Suppressor macrophage treated with lipopolysaccharide for 4 hours (primary cell): Measurements from ENCODE around the gene AKR7A2.

Experiments
- DNase-seq: peaks from one replicate; pipeline ENCODE4 v3.0.0-alpha.2; 2020

Gene AKR7A2

DNA sequence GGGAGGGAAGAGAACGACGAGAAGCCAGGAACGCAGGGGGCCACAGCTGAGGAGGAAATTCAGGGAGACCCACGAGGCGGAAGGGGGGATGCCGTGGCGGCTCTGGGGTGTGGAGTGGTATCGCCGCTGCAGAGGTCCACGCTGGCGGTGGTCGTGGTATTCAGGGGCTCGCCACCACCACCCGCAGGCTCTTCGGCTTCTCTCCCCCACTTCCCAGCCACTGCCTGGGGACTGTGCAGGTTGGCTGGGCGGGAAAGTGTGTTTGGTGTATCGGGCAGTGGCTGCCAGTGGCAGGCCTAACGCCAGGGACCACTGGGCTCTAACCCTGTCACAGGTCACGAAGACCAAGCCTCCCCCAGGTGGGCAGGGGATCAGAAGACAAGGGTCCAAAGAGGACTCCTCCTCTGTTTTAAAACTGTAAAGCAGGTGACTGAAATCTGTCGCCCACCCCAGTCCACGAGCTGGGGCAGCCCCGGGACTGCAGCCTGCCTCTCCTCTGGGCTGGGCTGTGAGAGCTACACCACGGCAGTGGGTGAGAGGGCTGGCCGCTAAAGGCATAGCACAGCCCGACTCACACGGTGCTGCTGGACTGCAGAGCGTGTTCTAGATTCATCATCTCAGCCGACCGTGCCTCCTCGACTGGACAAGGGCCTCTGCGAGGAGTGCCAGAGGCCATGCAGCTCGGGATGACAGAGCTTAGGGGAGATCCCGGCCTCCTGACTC lies 31.1 kb upstream of the AKR7A2 start:
- DNase-seq, result no peak

DNA sequence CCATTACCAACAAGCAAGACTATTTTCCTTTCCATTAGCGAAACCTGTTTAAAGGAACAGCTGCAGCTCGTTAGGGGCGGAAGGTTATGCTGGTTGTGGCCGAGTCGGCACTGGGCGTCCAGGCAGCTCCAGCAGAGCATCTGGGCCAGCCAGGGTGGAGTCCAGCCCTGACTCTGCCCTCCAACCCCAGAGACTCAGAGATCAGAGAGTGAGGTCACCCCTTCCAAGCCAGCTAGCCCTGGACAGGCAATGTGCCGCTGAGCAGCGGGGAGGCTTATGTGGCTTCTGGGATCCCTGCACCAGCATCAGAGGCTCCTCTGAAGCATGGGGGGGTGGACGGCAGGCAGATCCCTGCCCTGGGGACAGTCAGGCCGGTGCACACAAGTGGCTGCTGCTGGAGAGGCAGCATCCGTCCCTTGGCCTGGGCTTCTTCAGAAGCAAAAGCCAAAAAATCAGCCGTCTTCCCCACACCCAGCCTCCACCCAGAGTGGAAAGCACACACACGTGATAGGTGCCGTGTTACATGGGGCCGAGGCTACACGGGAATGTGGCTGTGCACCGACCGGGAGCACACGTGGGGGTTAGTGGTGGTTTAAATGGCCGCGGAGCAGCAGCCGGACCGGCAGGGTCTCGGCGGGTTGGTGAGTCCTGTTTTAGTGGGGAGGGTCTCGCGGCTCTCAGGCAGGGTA lies 30.3 kb upstream of the AKR7A2 start:
- no peak for DNase-seq

DNA sequence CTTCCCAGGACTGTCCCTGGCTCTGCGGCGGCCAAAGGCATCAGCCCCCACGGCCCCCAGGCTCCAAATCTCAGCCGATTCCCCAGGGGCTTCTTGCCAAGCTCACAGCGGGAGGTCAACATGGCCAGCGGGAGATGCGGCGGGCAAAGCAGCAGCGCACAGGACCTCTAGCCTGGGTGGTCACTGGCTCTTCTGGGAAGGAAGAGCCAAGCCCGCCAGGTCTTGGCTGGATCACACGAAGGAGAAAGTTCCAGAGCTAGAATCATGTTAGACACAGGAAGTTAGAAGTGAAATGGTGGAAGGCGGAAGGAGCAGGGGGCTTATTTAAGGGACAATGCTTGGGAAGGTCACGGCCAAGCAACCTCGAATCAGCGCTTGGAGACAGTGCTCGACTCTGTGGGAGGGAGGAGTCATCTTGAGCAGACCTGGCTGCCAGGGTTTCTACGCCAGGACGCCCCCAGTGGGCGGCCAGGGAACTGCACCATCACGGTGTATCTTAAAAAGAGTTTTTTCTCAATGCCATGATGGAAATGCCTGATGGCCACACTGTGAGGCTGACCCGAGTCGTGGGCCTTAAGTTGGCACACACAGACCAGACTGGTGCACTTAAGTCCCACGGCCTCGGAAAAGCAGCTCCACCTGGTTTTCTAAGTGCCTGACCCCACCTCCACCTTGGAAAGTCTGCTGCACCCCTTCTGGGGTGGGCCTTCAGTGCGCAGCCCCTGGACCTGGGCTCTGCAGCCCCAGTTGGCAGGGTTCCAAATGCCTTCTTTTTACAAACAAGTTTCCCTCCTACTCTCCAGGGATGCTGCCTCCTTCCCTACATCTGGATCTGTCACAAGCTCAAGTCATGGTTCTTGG lies 29.5 kb upstream of the AKR7A2 start:
- peak; percentile 80 for DNase-seq

DNA sequence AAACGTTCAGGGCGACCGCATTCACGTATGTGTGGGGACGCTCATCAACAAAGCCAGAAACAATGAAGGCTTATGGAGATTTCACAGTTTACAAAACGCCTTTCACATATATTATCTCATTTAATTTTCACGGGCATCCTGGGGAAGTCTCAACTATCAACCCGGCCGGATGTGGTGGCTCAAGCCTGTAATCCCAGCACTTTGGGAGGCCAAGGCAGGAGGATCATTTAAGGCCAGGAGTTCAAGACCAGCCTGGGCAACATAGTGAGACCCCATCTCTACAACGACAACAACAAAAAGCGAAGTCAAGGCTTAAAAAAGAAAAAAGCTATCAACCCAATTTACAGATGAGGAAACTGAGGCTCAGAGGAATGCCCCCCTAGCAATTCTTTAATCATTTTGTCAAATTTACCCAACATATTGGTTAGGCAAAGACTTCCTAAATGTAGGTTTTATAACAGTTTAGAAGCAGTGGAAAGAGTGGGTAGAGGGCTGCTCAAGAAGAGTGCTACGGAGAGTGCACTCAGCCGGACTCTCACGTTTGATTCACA lies 28.5 kb upstream of the AKR7A2 start:
- no peak for DNase-seq

DNA sequence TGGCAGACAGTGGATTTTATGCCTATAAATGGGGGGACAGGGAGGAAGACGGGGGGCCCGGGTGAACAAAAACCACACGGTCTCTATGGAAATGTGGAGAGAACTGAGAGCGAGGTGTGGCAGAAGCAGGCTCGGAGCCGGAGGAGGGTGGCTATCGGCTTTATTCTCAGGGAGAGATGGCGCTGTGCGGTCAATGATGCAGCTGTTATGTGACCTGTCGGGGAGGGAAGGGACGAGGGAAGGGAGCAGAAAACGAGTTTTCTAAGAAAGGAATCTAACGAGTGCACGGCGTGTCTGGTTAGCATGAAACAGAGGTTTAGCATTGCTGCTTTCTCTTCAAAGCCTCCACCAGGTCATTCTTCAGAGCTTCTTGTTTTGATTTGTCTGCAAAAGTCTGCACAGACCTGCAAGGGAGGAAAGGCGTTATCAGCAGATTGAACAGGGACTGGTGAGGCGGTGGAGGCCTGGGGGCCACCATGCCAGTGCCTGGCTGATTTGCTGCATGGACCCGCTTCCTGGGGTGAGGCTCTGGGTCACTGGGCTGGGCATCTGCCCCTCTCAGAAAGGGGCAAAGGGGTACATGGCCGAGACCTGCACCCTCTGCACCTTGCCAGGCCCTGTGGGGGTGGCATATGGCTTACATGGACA lies 27.4 kb upstream of the AKR7A2 start:
- DNase-seq, result no peak

DNA sequence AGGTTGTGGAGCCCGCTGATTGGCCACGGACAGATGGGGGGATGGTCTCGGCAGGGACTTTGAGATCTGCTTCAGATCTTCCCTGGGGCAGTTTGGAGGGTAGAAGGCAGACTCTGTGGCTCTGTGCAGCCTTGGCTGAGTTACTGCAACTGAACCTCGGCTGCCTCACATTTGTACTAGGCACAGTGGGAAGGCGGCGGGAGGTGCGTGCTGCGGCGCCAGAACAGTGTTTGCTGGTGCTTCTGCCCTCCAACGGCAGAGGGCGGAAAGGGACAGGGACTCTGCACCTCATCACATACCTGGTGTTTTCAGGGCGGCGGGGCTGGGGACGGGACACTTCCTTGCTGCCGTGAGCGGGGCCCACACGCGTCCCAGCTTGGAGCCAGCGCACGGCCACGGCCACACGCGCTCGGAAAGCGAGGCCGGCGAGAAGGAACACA lies 26.4 kb upstream of the AKR7A2 start:
- DNase-seq, result no peak

DNA sequence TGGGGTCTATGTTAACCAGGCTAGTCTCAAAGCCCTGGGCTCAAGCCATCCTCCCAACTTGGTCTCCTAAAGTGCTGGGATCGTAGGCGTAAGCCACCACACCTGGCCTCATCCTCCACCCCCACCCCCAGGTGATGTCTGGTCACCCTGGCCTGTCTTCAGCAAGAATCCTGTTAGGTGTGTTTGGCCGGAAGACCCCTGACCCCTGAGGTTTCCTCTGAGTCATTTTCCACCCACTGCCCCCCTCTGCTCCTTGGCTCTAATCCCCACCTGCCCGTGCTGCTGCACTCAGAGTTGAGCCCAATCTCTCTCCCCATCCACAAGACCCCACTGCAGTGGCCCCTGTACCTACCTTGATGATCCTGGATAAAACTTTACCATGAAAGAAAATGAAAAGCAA lies 25.3 kb upstream of the AKR7A2 start:
- no peak for DNase-seq

DNA sequence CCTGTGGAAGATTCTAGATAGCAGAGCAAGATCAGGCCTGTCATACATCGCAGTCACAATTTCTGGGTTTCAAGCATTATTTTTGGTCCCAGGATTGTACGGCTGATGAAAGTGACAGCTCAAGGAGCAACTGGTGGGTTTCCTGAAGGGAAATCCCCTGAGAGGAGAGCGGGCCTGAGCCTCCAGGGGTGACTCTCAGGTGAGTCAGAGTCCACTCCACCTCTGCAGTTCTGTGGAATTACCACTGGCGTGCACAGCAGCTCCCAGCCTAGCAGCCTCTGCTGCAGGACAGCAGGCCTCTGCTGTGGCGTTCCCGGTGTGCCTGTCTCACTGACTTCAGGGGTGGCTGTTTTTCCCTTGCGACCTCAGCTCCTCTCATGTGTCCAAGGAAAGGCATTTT lies 24.6 kb upstream of the AKR7A2 start:
- no peak for DNase-seq

DNA sequence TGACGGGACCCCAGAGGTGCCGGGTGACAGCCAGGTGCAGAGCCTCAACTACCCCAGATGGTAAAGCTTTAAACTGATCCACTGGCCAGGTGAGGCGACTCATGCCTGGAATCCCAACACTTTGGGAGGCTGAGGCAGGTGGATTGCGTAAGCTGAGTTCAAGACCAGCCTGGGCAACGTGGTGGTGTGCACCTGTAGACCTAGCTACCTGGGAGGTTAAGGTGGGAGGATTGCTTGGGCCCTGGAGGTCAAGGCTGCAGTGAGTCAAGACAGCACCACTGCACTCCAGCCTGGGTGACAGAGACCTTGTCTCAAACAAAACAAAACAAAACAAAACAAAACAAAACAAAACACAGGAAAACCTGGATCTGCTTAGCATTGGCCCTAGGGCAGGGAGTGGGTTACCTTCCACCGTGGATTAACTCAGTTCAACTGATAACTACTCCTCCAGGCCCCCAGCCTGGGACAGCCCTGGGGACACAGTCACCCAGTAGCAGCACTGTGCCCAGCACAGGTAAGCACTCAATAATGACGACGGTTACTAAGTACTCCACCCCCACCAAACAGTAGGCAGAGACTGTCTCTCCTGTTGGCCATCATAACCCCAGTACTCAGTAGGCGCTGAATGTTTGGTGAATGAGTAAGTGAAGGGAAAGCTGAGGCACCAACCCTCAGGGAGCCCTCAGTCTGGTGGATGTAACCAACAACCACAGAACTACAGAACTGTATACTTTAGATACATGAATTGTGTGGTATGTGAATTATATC lies 21.8 kb upstream of the AKR7A2 start:
- DNase-seq, result no peak

DNA sequence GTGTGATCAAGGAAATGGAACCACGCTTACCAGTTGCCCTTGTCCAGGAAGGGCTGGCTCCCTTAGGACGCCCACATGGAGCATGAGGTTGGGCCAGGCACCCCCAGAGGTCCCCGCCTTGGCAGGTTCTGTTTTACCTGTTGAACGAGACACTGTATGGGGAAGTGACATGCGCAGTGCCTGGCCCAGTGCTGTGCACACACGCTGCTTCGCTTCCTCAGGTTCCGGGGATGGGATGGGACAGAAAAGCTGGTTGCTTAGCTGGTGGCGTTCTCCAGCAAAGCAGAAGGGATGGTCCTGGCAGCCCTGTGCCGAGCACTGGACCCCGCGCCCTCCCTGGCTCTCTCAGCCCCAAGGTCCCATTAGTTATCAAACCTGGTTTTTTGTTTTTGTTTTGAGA lies 20.9 kb upstream of the AKR7A2 start:
- DNase-seq, result no peak

DNA sequence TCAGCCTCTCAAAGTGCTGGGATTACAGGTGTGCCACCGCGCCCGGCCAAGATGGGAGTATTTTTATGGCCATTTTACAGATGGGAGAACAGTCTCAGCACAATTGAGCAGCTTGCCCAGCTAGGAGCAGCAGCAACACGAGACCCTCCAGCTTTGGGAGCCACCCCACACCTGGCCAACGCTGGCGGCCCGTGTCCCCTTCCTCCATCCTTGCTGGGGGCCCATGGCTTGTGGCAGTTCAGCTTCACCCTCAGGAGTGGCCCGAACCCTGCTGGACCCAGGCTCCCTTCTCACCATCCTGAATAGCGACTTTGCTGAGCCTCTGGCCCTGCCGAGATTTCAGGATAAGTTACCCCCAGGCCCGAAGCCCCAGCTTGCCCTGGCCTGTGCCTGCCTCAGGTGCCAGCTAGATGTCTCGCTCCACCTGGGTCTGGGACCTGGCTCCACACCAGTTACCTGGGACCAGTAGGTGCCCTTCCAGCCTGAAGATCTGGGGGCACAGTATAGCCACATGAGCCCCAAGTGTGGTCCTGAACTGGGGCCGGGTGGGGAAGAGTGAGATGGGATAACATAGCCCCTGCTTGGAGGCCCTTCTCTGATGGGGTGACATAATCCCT lies 19.4 kb upstream of the AKR7A2 start:
- no peak for DNase-seq

DNA sequence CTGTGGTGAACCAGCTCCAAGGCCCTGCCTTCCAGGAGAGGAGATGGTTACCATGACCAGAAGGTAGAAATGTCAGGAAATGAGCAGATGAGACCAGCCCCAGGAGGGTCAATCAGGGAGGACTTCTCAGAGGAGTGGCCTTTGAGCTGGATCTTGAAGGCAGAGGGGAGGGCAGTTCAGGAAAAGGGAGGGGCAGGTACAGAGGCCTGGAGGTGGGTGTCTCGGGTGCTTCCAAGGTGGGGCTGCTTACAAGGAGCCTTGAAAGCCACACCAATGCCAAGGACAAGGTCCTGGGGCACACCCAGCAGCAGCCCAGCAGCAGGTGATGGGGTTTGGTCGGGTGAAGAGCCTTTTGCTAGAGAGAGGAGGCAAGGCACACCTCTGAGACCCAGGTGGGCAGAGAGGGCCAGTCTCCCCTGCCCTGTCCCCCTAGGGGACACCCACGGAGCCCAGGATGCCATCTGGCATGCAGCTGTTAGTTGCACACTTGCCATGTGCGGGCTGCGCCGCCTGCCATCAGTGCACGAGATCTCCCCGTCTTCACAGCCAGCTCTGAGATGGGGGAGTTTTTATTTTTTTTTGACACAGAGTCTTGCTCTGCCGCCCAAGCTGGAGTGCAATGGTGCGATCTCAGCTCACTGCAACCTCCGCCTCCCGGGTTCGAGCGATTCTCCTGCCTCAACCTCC lies 18.6 kb upstream of the AKR7A2 start:
- no peak for DNase-seq

DNA sequence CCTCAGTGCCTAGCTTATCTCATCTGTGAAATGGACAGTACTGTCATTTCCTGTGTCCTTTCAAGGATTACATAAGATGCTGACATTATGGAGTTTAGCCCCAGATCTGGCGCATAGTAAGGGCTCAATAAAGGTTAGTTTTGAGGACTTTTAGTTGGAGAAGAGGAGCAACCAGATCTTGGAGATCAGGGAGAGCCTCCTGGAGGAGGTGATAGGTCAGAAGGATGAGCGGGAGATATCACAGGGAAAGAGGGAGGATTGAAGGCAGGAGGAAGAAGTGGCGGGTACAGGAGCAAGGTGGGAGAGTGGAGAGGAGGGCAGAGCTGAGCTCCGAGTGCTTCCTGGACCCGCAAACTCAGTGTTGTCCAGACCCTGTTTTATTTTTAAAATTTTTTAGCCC lies 17.7 kb upstream of the AKR7A2 start:
- no peak for DNase-seq

DNA sequence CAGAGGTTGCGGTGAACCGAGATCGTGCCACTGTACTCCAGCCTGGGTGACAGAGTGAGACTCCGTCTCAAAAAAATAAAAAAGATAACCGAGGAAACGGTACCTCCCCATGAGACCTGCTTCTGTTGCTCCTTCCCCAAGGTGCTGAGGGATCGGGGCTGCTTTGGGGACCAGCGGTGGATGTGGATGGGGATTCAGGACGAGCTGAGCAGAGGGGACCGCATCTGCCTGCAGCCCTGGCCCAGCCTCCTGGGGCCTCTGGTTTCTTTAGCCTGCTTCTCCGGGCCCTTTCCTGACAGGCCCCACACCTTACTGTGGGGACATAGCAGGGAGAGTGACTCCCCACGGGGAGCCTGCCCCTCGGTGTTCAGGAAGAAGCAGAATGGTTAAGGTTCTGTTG lies 17.2 kb upstream of the AKR7A2 start:
- DNase-seq, result no peak

DNA sequence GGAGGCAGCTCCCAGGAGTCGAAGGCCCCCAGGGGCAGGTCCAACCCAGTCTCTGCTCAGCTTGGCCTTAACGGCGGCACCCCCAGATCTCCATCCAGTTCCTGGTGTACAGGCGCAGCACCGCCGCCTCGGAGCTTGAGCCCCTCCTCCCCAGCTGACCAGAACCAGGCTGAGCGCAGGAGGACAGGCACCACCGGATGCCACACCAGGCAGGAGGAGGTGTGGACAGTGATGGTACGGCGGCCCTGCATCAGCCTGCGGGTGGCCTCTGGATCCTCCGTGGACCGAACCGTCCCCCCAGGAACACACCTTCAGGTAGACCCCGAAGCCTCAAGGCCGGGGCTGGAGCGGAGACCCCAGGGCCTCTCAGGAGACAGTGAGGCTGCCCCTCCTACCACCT lies 16.5 kb upstream of the AKR7A2 start:
- no peak for DNase-seq

DNA sequence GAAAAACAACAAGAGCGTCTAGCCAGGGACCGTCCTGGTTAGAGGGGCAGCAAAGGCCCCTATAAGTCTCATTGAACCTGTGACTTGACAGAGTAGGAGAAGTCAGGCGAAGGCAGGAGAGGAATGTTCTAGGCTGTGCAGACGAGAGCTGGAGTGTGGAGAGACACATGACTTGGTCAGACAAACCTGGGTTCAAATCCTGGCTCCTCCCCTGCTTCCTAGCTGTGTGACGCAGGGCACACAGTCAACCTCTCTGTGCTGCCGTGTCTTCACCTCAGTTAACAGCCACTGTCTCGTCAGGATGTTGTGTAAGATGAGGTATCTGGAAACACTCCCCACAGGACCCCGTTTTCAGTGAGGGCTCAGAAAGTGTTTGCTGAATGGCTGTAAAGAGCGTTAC lies 15.8 kb upstream of the AKR7A2 start:
- no peak for DNase-seq

DNA sequence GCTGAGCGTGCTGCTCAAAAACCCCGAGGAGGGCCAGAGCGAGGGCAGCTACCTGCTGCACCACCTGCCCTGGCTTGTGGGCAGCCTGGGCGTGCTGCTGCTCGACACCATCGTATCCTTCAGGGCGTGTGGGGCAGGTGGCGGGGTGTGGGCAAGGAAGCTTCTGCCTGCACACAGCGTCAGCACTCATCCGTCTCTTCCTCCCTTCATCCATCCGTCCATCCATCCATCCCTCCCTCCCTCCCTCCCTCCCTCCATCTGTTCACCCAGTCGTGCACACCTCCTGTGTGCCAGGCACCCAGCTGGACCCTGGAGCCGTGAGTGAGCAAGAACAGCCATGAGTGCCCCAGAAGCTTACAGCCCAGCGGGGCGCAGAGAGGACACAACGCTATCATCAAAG lies 15.4 kb upstream of the AKR7A2 start:
- no peak for DNase-seq

DNA sequence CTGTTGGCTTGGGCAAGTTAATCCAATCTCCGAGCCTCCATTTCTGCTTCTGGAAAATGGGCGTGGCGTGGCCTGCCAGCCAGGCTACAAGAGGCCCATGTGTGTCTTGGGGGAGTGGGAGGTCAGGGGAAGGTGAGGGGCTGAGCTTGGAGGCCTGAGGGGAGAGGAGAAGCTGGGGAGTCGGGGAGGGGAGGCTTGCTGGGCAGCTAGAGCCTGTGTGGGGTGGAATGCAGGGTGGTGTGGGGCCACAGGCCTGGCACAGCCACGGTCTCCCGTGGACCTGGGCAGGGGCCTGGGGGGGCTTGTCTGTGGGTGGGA lies 14.8 kb upstream of the AKR7A2 start:
- DNase-seq, result no peak

DNA sequence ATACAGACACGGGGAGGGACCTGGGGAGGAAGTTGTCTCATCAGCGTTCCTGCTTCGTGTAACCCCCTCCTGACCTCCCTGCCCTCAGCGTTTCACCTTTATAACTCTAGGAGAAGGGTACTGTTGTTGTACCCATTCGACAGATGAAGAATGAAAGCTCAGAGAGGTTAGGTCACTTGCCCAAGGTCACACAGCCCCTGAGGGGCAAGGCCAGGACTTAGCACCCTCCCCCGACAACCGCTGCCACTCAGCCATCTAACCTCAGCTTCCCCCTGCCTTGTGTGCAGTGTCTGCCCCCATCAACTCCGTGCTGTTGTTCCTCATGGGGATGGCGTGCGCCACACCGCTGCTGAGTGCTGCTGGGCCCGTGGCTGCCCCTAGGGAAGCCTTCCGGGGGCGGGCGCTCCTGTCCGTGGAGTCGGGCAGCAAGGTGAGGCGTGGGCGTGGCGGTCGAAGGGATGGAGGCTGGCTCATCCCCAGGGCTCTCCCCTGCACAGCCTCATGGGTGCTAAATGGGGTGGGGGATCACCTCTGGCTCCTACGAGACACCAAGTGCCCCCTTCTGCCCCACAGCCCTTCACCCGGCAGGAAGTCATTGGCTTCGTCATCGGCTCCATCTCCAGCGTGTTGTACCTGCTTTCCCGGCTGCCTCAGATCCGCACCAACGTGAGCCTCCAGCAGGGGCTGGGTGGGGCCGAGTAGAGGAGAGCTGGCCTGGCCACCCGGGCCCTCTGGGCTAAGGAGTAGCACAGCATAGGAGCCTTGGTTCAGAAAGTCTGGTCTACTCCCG lies 14.2 kb upstream of the AKR7A2 start:
- DNase-seq, result no peak

DNA sequence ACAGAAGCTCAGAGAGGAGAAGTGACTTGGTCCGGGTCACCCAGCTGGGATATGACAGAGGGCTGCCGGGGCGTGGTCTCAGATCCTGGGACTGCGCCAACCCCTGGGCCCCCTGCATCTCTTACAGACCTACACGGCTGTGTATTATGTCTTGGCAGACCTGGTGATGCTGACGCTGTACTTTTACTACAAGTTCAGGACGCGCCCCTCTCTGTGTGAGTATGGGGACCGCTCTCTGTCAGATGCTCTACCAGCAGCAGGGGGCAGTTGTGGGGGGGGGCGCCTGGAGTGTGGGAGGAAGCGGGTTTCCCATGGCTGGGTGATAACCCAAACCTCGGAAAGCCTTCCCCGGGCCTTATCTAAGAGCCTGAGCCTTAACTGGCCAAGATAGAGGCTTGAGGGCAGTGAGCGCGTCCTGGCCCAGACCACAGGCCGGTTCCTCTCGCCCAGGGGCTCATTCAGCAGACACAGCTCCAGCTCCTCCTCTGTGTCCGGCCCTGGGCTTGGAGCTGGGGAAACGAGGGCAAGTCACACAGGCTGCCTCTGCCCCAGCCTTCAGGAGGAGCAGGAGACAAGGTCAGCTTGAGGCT lies 13.5 kb upstream of the AKR7A2 start:
- DNase-seq, result no peak
